Measurements from ENCODE around the gene GLS.
"Not testable (repeated sequence)": the region's sequence is repeated elsewhere in the genome, so short reads cannot be mapped to it uniquely, and the experiment has no call there.

The GLS gene

GRCh38 chr2:190940454-190940853 lies 59.8 kb downstream of the GLS start:
- no peak for DNase-seq

DNA sequence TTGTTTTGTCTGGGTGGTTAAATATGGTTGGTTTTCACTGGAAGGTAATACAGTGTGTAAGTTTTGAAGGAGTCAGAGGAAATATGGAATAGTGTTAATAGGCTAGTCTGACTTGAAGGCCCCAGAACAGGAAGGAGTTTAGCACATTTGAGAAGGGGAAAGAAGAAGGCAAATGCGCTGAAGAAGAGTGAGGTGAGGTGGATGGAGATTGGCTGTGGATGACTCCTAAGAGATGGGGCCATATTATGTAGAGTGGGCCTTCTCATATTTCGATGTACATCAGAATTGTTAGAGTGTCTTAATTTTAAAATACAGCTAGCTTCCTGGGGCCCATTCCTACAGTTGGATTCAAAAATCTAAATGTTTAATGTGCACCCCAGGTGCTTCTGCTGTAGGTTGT lies 61.0 kb downstream of the GLS start:
- no peak for DNase-seq

- no peak for DNase-seq
These were observed 62.1 kb downstream of the GLS start for GRCh38 chr2:190942697-190943096.

GRCh38 chr2:190943706-190944105 lies 63.1 kb downstream of the GLS start:
- DNase-seq = no peak

- DNase-seq = no peak
These were observed 66.5 kb downstream of the GLS start for GRCh38 chr2:190947141-190947540.

DNA sequence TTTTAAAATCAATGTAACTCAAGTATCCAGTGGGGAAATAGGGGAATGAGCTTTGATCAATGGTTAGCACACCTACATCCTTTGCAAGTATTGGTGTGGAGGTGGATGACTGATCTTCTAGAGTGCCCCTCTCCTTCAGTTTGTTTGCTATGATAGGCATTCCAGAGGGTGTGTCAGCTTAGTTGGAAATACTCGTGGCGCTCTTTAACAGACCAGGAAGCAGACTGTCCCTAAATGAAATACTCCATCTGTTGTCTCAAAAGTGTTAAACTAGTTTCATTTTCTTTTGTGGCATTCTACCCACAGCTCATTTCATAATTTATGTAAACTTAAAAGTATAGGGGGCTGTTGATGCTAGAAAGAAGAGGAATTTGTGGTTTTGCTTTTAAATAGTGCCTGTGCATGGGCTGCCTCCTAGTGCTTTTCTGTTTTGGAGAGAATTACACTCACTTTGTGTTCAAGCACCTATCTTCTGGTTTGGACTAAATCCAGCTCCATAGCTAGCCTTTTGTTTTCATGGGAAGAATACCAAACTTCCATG lies 67.2 kb downstream of the GLS start:
- DNase-seq = no peak

- DNase-seq = no peak
These were observed 68.0 kb downstream of the GLS start for GRCh38 chr2:190948671-190949070.

GRCh38 chr2:190950566-190950991 lies 70.0 kb downstream of the GLS start:
- DNase-seq = no peak

DNA sequence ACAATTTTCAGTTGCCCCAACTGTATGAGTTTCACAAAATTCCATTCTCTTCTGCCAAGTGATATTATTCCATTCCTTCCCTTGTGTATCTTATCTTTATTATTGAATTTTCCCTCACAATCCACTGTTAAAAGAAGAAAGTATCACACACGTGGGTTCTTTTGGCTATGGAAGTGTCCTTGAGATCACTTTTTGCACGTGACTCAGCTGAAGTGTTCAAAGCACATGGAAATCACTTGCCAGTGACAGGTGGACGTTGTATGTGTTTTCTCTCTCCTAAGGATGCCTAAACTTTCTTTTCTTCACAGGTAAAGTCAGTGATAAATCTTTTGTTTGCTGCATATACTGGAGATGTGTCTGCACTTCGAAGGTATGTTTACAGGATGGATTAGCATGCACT lies 72.6 kb downstream of the GLS start:
- DNase-seq = no peak

DNA sequence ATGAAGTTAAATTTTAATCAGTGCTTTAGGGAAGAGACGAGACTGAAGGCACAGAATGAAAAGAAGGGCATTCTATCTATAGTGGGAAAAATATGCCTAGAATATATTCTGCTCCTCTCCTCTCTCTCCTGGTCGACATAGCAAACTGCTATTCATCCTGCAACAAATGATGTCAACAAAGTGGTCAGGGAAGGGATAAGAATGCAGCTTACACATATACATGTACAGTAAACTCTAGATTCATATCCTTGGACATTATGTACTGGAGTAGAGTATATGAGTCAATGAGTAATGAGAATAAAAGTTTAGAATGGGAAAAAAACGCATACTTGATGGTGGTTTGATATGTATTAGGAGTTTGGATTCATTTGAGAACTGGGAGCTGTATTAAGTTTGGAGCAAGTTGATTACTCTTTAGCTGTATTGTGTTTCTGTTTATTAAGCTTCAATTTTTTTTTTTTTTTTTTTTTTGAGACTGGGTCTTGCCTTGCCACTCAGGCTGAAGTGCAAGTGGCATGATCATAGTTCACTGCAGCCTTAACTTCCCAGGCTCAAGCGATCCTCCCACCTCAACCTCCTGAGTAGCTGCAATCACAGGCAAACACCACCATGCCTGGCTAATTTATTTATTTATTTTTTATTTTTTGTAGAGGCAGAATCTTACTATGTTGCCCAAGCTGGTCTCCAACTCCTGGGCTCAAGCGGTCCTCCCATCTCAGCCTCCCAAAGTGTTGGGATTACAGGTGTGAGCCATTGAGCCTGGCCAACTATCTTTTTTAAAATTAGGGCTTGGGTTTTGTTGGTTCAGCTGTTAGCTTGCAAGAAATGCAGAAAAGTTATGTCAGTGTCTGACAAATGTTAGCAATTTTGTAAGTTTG lies 79.5 kb downstream of the GLS start:
- DNase-seq = no peak

GRCh38 chr2:190961117-190961516 lies 80.5 kb downstream of the GLS start:
- DNase-seq = not testable (repeated sequence)

DNA sequence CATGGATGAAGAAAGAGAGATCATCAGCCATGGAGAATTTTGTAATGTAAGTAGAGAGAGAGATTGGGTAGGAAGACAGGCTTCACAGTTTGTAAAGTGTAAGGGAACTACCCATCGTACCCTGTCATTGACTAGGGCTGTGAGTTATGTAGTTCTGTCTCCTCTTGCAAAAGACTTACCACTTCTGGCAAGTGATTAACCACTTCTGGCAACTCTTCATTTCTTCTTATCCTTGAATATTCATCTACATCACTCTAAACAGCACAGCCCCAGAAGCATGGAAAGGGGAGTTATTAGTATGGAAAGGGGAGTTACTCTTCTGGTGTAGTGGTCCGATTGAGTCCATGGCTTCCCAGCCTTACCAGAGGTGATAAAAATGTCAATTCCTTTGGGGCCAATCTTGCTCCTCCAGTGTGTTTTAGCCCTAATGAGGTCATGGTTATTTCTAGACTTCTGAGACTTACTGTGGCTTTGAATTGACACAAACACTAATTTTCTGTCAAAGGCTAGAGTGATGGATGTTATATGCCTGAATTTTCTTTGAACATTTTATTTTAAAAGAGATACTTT lies 81.4 kb downstream of the GLS start:
- DNase-seq = no peak

DNA sequence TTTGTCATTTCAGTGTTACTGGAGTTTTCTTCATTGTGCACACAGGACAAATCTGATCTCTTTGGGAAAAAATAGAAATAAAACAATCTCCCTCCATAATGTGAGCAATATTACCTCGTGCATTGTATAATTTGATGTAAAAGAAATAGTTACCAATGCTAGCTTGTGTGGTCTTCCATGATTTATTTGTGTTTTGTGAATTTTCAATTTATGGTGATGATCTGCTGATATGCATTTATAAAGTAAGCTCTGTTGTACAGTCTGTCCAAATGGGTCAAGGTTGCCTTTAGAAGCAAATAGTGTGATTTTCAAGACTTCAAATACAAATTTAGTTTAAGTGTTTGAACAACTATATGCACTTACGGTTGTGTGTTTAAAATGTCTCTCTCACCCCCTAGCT lies 82.5 kb downstream of the GLS start:
- no peak for DNase-seq

- DNase-seq = no peak
These were observed 83.7 kb downstream of the GLS start for GRCh38 chr2:190964170-190964795.

DNA sequence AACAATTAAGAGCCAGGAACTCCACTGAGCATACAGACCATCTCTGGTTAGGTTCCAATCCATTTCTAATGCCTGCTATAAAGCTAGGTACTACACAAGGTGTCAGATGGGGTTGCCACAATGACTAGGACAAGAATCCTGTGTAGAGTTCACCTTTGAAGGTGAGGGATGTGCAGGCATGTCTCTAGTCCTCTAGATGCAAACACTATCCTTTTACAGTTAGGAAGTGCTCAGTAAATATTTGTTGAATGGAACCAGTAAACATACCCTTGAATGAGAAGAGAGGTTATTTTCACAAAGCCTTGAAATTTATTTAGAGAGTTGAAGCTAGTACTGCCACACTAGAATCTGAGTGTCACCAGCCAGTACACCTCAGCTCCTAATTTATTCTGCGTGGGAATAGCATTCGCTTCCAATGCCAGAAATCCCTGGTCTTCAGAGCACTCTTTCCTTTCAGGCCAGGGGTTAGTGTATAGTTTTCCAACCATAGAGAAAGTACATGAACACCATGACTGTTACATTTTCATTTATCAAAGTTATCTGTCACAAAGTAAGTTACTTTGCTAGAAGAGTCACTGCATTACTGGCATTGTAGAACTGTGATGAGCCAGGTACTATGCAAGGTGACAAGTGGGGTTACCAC lies 85.1 kb downstream of the GLS start:
- DNase-seq = no peak

DNA sequence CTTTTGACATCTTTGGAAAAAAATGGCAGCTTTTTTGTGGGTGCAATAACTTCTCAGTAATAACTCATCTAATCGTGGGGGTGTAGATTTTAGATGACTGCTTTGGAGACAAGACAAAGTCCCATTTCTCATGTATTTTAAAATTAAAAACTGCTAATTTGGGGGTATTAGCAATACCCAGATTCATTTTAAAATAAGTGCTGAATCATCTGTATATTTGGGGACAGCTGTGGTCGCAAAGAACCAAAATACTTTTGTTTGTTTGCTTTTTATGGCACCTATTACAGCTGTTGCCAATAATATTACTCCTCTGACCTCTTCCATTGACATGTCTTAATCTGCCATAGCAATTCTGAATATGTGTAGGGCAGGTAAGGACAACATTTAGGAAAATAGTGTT lies 87.9 kb downstream of the GLS start:
- no peak for DNase-seq

DNA sequence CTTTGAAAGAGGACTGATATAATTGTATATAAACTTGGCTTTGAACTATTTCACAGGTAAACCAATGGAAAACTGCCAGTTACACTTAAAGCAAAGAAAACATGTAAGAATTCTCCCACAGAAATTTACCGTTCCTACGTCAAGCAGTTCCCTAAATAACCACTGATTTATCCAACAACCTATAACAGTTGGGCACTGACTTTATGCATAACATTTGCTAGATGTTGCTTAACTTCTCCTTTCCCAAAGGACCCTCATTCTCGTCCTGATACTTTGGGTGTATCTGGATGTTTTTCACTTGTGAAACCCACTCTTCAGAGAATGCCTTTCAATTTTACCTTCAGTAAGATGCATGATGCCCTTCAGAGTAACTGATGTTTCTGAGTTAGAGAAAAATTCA lies 89.5 kb downstream of the GLS start:
- no peak for DNase-seq

DNA sequence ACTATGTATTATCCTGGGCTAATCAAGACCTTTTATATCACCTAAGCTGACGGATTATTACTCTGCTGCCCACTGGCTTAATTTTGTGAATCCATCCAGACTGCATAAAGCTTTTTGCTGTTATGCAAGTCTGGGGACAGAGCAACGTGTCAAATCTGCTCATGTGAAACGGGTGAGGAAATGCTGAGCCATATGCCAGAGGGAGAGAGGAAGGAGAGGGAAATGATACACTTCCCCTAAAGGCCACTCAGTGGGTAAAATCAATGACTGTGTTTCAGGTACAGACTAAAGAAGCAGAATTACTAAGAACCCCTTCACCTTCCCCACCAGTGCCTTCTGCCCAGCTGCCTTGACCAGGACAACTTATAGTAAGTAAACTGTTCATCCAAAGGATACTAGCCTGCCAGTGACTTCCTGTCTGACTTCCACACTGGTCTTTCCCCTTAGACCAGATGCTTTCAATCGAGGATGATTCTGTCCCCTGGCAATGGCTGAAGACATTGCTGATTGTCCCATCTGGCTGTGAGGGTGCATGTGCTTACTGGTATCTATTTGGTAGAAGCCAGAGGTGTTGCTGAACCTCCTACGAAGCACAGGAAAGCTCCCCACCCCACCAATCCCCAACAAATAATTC lies 90.4 kb downstream of the GLS start:
- no peak for DNase-seq

DNA sequence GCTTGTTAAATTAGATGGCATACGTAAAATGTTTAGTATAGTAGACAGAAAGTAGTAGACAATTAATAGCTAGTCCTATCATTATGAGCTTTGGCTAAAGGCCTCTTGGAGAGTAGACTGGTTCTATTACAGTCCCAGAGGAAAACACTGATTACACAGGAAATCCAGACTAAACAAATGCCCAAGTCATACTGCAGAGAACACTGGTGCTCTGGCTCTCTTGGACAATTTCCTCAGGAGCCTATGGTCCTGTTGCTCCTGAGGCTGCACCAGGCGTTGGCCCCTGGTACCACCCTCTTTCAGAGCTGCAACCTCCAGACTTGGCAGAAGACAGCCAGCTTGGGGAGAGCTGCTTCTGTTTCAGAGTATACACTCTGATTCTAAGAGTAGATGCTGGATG lies 91.6 kb downstream of the GLS start:
- no peak for DNase-seq

DNA sequence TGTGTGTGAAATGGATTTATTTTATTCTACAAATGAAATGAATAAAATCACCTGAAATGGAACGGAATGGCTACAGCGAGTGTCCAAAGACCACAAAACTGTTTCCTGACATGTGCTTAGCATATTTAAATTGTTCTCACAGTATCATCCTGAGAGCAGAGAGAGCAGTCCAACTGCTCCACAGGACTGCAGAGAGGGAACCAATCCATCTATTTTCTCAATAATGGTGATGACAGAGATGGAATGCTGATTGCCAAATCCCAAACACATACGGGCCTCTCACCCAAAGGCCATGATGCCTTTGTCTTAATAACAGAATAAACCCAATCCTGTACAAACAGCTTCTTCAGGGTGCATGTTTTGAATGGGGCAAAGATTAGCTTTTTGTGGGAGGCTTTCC lies 92.2 kb downstream of the GLS start:
- no peak for DNase-seq

DNA sequence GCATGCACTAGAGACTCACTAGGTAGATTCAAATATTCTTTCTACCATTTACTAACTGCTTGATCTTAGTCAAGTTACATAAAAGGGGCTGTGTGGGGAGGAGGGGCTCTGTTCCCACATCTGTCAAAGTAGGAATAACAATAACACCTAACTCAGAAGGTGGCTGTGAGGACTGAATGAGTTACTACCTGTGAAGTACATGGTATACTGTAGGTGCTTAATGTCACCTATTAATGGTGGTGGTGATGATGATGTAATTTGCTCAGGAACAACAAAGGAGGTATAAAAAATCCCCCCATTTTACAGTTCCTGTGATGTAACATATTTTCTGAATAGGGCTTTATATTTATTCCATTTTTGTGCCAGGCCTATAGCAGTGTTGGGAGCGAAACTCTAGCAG lies 92.6 kb downstream of the GLS start:
- DNase-seq = no peak

- no peak for DNase-seq
These were observed 93.4 kb downstream of the GLS start for GRCh38 chr2:190973726-190974628.
